NT2/D1 (cell line): Measurements from ENCODE around the gene TRIM43B.
"Not testable (repeated sequence)": the region's sequence is repeated elsewhere in the genome, so short reads cannot be mapped to it uniquely, and the experiment has no call there.

Experiments used
- SUZ12 ChIP-seq: IDR thresholded peaks from 2 replicates; pipeline ENCODE4 v1.6.1; 2011; ENCODE audit not compliant: insufficient read length, insufficient read depth; ENCODE audit errors: extremely low read depth
- YY1 ChIP-seq: IDR thresholded peaks from 2 replicates; pipeline ENCODE4 v1.6.1; 2011; ENCODE audit not compliant: insufficient read length, insufficient read depth
- ZNF274 ChIP-seq: IDR thresholded peaks from 2 replicates; pipeline ENCODE4 v1.6.1; 2011; ENCODE audit warnings: mild to moderate bottlenecking, low read depth, low read length

DNA sequence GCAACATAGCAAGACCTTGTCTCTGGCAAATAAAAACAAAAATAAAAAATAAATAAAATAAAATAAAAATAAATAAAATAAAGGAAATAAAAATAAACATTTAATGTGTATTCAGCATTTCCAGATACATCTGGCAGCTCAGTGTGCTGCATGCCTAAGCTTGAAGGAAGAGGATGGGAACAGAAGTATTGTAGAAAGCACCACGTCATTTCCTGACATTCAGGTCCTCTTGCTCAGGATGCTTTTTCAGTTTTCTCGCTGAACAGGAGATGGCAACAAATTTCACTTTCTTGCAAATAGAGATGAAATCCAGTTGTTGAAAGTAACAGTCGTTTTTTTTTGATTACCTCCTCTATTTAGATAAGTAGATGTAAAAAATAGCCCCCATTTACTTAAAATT lies 21.3 kb downstream of the TRIM43B start:
- TF ChIP-seq ZNF274, SUZ12, YY1: not testable (repeated sequence)
